Testis (tissue), 3 donors: ENCODE measurements around the gene MZB1. TPM values are rescaled to one million over a fixed set of nuclear protein-coding genes. Genes with fewer than 3 reads are reported as not detected.

Experiments
- DNase-seq: peaks from one replicate; pipeline ENCODE4 v3.0.0-alpha.2; 2019
- H3K27ac ChIP-seq, 2 donors: fragments of 200-600 bp; sonication (generic); one replicate each; pipeline ENCODE4 v1.5.1; 2019
- H3K27me3 ChIP-seq: fragments of 200-600 bp; sonication (generic); one replicate; pipeline ENCODE4 v1.5.1; 2019
- H3K36me3 ChIP-seq: fragments of 200-600 bp; sonication (generic); one replicate; pipeline ENCODE4 v1.5.1; 2017; ENCODE audit warnings: low read depth; ENCODE audit errors: missing control alignments
- H3K4me1 ChIP-seq: fragments of 200-600 bp; sonication (generic); one replicate; pipeline ENCODE4 v1.5.1; 2019
- H3K4me3 ChIP-seq, 2 donors: fragments of 200-600 bp; sonication (generic); one replicate each; pipeline ENCODE4 v1.5.1; 2017 to 2019
- H3K9me3 ChIP-seq: fragments of 200-600 bp; sonication (generic); one replicate; pipeline ENCODE4 v1.5.1; 2017
- POLR2A ChIP-seq: fragments of 450-650 bp; IDR thresholded peaks from one replicate; pipeline ENCODE4 v1.6.1; 2017; ENCODE audit warnings: antibody characterized with exemption, mild to moderate bottlenecking, moderate library complexity
- WGBS, 2 donors: methylation state at CpG; one replicate each; pipeline ENCODE4 v1.1.5; 2018; 5-methylcytosine and 5-hydroxymethylcytosine counted together
- intact Hi-C: fragments of 100-400 bp; cut with DNase I; formaldehyde crosslinking; loops from one replicate; pipeline ENCODE4 v1.15.1; 2023; ENCODE audit warnings: low total_unique reads
- polyA plus RNA-seq: library from polyadenylated mRNA; stranded (reverse); fragments of 350-450 nt; fragmentation: Illumina TruSeq; extraction: RNeasy Lipid Tissue Mini Kit (QIAGEN cat#74804); gene quantifications from one replicate; pipeline ENCODE4 v1.2.3, GENCODE V29; 2014; ENCODE audit warnings: low read depth, low replicate concordance; ENCODE audit not compliant: insufficient read depth
- total RNA-seq, 2 donors: library from RNA; depleted of rRNA; stranded (reverse); fragments of >200 nt; gene quantifications; one replicate each; pipeline ENCODE4 v1.2.3, GENCODE V29; 2016
- TF ChIP-seq, protein P1 (sequence below), 3 experiments: fragments of 450-650 bp in 2 of 3; fragments of 200-600 bp in 1 of 3; sonication (generic) in 1 of 3; IDR thresholded peaks; one replicate each; pipeline ENCODE4 v1.5.1; 2016 to 2019; ENCODE audit warnings: antibody characterized with exemption in 3 of 3, mild to moderate bottlenecking in 2 of 3, moderate library complexity in 1 of 3

The MZB1 gene
- total and polyA plus RNA-seq, 3 donors from 2014 or later = 0.31 to 6.0 (median 0.94) TPM

DNA sequence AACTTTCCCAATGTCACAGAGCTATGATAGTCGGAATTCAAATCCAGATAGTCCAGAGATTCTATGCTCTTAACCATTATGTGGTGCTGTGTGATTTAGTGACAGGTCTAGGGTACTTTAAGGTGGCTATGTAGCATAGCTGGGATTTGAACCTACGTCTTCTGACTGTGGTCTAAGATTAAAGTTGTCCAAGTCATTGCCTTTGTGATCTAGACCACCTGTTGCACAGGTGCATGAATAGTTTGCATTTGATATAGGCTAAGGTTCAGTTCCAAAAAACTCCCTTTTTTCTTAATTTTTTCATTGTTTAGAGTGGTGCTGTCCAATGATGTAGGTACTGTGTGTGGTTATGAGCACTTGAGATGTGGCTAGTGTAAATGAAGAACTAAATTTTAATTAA, 45.5 kb downstream of the MZB1 start:
- H3K36me3 ChIP-seq = no peaks in the 10 kb centered on the region
- H3K27ac ChIP-seq = no peak overlapping the region
- TF ChIP-seq, protein P1, sequence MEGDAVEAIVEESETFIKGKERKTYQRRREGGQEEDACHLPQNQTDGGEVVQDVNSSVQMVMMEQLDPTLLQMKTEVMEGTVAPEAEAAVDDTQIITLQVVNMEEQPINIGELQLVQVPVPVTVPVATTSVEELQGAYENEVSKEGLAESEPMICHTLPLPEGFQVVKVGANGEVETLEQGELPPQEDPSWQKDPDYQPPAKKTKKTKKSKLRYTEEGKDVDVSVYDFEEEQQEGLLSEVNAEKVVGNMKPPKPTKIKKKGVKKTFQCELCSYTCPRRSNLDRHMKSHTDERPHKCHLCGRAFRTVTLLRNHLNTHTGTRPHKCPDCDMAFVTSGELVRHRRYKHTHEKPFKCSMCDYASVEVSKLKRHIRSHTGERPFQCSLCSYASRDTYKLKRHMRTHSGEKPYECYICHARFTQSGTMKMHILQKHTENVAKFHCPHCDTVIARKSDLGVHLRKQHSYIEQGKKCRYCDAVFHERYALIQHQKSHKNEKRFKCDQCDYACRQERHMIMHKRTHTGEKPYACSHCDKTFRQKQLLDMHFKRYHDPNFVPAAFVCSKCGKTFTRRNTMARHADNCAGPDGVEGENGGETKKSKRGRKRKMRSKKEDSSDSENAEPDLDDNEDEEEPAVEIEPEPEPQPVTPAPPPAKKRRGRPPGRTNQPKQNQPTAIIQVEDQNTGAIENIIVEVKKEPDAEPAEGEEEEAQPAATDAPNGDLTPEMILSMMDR (IDR thresholded peaks at IDR 0.05) = no peak
- no peak for TF ChIP-seq POLR2A
- intact Hi-C loops = no loop called here
- H3K4me1 ChIP-seq = peaks cover 8% of the 10 kb centered on the region
- DNase-seq = no peak
- H3K27me3 ChIP-seq = no peaks in the 10 kb centered on the region
- H3K4me3 ChIP-seq = no peak overlapping the region
- no peaks in the 10 kb centered on the region for H3K9me3 ChIP-seq
- WGBS, 2 donors = 51 to 52% methylated on average over 2 of the region's 2 CpGs

DNA sequence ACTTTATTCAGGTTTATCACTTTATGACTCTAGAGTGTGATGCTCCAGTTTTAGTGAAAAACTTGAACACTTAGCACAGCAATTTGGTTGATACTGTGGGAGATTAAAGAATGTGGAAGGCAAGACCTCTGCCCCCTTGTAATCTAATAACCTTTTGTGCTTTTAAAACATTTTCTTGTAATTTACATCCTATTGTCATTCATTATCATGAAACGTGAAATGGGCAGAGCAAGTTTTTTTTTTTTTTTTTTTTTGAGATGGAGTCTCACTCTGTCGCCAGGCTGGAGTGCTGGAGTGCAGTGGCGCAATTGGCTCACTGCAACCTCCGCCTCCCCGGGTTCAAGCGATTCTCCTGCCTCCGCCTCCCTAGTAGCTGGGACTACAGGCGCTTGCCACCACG, 46.2 kb downstream of the MZB1 start:
- no peaks in the 10 kb centered on the region for H3K9me3 ChIP-seq
- WGBS, 2 donors = 55 to 57% methylated on average over 9 of the region's 9 CpGs
- no peak overlapping the region for H3K27ac ChIP-seq
- TF ChIP-seq POLR2A = no peak
- TF ChIP-seq, protein P1 (IDR thresholded peaks at IDR 0.05) = no peak
- H3K4me1 ChIP-seq = peaks cover 8% of the 10 kb centered on the region
- intact Hi-C loops = no loop called here
- no peak overlapping the region for H3K4me3 ChIP-seq
- no peaks in the 10 kb centered on the region for H3K36me3 ChIP-seq
- H3K27me3 ChIP-seq = no peaks in the 10 kb centered on the region
- no peak for DNase-seq

DNA sequence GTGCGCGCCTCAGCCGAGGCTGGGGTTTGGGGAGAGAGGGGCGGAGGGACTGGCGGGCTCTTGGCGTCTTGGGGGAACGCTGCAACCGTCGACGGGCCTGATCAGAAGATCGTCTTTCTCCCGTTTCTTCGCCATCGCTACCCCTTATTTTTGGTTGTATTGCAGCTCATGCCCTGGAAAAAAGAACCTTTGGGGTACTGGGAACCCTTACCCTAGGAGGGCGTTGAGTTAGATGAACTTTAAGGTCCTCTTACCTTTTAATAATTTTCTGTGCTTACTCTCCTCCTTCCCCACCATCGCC, 47.3 kb downstream of the MZB1 start:
- Histone ChIP-seq H3K36me3 (no peaks in the 10 kb centered on the region), H3K27me3 (no peaks in the 10 kb centered on the region), H3K4me1 (peaks cover 8% of the 10 kb centered on the region), H3K27ac (peak overlapping the region; percentile 97 to 99), H3K9me3 (no peaks in the 10 kb centered on the region), H3K4me3 (peak overlapping the region; percentile 90 to 95)
- WGBS, 2 donors = 0% methylated on average over 16 of the region's 16 CpGs
- intact Hi-C loops = no loop called here
- DNase-seq = no peak
- TF ChIP-seq, protein P1 (IDR thresholded peaks at IDR 0.05) = no peak
- no peak for TF ChIP-seq POLR2A

DNA sequence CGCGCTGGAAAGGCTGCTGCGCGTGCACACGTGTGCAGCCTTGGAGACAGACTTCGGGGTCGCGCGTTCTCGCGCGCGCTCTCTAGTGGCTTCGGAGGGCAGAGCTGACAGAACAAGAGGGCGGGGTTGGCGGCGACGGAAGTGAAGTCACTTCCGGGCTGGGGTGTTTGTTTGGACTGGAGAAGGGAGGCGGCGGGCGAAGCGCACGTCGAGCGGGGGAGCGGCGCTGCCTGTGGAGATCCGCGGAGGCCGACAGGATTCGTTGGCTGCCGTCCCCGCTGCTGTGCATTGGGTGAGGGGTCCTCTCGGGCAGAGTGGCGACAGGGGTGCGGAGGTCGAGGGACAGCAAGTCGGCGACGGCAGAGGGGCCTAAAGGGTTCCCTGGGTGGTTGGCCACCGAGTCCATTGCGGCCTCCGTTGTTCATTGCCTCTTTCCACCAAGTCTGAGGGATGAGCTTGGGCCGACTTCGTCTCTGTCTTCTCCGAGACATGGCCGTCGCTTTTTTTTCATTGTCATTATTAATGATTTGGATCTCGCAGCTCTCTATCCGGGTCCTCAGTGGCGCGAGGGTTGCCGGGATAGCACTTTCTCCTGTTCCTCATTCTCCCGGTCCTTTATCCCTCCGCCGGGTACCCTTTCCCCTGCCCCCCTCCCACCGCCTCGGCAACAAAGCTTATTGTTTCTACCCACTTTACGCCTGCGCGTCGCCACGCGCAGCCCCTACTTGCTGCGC, 47.9 kb downstream of the MZB1 start, which contains the start of gene PAIP2:
TSS of gene PAIP2 (plus strand) at position 166 of the 734 bp plus-strand sequence. CDS start 21,931 bp downstream, outside the sequence.
- Histone ChIP-seq H3K27ac (peak within 1 kb of the TSS; percentile 97 to 99), H3K27me3 (no peaks in the 10 kb centered on the region), H3K36me3 (no peaks in the 10 kb centered on the region), H3K9me3 (no peaks in the 10 kb centered on the region), H3K4me1 (peaks cover 8% of the 10 kb centered on the region), H3K4me3 (peak within 1 kb of the TSS; percentile 90 to 95)
- 0% methylated on average over 27 to 66 of the region's 66 CpGs for WGBS, 2 donors
- TF ChIP-seq, protein P1 (IDR thresholded peaks at IDR 0.05) = peak; percentile 61 to 78 (median 65)
- peak; percentile 89 for TF ChIP-seq POLR2A
- intact Hi-C loops = no loop called here
- DNase-seq = peak; percentile 99

DNA sequence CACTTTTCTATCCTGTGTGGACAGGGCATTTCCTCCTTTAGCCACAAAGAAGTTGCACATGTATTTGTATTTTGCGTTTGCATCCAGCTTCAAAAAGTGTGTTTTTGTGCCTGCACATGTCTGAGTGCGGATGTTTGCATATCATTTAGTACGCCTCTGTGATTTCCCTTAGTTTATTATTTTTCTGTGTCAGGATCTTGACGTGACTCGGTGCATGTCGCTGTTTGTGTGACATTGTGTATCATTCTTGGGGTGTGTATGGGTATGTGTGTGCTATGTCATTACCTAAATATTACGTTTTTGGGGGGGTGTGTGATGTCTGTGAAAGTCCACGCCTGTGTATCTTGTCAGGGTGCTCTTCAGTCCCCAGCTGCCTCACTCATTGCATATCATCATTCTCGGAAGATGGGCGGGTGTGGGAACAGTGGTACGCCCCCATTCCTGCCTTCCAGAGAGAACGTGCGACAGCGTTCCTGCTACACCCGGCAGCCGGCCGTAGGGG, 48.5 kb downstream of the MZB1 start:
- Histone ChIP-seq H3K9me3 (no peaks in the 10 kb centered on the region), H3K36me3 (no peaks in the 10 kb centered on the region), H3K27ac (peak overlapping the region; percentile 97 to 99), H3K27me3 (no peaks in the 10 kb centered on the region), H3K4me3 (peak overlapping the region; percentile 90 to 95), H3K4me1 (peaks cover 8% of the 10 kb centered on the region)
- 3 to 5% methylated on average over 16 to 17 of the region's 17 CpGs for WGBS, 2 donors
- no peak for DNase-seq
- TF ChIP-seq, protein P1 (IDR thresholded peaks at IDR 0.05) = no peak
- no peak for TF ChIP-seq POLR2A
- intact Hi-C loops = no loop called here
